ENCODE measurements around the gene NUDT14.

Gene NUDT14

DNA sequence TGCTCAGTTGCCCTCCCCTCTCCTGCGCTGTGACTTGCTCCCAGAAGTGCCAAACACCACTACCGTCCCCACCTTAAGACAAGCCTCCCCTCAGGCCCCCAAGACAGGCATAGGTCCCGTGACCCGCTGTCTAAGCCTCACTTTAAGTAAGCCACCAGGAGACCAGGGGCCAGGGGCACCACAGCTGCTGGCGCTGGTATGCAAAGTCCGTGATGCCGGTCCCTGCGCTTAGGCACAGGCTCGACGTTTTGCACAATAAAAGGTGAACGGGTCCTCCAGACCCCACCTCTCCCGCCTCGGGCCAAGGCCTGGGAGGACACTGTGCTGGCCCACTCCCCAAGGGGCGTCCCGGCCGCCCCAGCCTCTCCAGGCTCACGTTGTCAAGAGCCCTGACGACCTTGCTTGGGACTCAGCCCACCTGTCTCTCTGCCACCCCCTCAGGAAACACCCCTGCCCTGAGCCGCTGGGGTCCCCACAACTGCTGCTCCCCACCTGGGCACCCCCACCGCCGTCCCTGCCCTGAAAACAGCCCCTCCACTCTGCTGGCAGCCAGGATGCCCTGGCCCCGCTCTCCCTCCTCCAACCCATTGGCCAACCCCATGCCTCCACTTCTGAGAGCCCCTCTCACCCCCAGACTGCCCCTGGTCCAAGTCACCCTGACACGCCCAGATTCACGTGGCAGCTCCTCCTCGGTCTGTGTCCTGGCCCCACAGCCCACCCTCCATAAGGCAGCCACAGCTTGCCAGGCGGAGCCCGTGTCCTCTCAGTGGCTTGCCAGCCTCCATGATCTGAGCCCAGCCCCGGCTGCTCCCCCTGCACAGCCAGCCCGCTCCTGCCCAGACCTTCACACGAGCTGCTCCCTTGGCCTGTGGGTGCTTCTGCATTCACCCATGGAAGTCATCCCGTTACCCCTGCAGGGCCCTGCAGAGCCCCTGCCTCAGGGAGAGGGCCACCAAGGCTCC is 24.4 kb downstream of the NUDT14 start:
- peaks cover 8% of the 10 kb centered on the region for H3K27me3 Mint-ChIP-seq (ENCODE audit: low read depth, poor library complexity)
- no peak for DNase-seq
- TF ChIP-seq, protein P1, sequence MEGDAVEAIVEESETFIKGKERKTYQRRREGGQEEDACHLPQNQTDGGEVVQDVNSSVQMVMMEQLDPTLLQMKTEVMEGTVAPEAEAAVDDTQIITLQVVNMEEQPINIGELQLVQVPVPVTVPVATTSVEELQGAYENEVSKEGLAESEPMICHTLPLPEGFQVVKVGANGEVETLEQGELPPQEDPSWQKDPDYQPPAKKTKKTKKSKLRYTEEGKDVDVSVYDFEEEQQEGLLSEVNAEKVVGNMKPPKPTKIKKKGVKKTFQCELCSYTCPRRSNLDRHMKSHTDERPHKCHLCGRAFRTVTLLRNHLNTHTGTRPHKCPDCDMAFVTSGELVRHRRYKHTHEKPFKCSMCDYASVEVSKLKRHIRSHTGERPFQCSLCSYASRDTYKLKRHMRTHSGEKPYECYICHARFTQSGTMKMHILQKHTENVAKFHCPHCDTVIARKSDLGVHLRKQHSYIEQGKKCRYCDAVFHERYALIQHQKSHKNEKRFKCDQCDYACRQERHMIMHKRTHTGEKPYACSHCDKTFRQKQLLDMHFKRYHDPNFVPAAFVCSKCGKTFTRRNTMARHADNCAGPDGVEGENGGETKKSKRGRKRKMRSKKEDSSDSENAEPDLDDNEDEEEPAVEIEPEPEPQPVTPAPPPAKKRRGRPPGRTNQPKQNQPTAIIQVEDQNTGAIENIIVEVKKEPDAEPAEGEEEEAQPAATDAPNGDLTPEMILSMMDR (IDR thresholded peaks at IDR 0.05), result no peak
- peaks cover 13% of the 10 kb centered on the region for H3K4me1 Mint-ChIP-seq
- no peak overlapping the region for H3K27ac Mint-ChIP-seq
- H3K9me3 Mint-ChIP-seq, result no peaks in the 10 kb centered on the region
- no peak overlapping the region for H3K4me3 Mint-ChIP-seq
- H3K36me3 Mint-ChIP-seq (ENCODE audit: low read depth), result no peaks in the 10 kb centered on the region

DNA sequence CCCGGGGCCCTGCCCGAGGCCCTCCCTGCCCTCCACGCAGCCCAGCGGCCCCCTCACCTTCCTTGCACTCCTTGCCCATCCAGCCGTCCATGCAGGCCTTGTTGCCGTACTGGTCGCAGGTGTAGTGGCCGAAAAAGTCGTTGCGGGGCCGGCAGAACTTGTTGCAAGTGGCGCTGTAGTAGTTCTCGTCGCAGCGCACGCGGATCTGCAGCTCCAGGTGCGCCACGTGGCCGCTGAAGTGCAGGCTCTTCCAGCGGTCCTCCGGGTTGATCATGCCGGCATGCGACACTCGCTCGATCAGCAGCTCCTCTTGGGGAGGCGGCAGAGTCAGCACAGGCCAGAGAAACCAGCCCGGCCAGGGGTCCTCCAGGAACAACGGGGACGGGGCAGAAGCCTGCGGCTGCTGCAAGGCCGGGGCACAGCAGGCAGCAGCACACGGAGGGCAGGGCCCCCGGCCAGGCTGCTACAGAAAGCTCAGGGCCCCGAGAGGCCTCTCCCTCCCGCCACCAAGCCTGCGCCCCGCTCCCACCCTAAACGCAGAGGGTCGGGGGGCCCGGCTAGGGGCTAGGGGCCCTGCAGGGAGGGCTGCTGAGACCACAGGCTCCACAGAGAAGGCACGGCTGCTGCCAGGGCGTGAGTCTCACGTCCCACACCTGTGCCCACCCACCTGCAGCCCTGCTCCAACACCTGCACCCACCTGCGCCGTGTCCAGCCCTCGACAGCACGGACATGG is 25.3 kb downstream of the NUDT14 start:
- Mint-ChIP-seq H3K27ac (no peak overlapping the region), H3K9me3 (no peaks in the 10 kb centered on the region), H3K27me3 (ENCODE audit: low read depth, poor library complexity) (peaks cover 6% of the 10 kb centered on the region), H3K4me3 (no peak overlapping the region), H3K4me1 (peaks cover 13% of the 10 kb centered on the region), H3K36me3 (ENCODE audit: low read depth) (no peaks in the 10 kb centered on the region)
- DNase-seq, result no peak
- TF ChIP-seq, protein P1 (IDR thresholded peaks at IDR 0.05), result no peak

DNA sequence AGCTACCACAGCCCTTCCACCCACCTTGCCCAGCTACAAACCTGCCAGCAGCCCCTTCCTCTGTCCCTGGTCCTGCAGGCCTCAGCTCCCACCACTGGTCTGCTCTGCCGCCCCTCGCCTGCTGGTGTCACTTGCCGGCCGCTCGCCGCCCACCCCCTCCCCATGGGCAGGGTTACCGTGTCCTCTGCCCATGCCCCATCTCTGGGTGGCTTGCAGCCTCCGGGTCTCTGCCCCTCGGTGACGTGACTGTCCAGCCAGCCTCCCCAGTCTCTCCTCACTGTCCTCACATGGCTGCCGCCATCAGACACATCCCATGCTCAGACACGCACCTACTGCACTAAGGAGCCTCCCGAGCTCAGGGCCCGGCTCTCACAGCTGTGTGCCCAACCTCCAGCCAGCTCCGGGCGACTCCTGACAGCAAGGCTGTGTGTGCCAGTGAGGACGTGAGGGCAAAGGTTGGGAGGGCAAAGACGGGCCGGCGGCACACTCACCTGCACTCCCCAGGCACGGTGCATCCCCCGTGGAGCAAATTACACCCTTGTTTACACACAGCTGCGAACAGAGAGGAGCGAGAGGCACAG is 26.0 kb downstream of the NUDT14 start:
- Mint-ChIP-seq H3K27ac (no peak overlapping the region), H3K36me3 (ENCODE audit: low read depth) (no peaks in the 10 kb centered on the region), H3K4me1 (peaks cover 13% of the 10 kb centered on the region), H3K27me3 (ENCODE audit: low read depth, poor library complexity) (peaks cover 4% of the 10 kb centered on the region), H3K4me3 (no peak overlapping the region), H3K9me3 (no peaks in the 10 kb centered on the region)
- TF ChIP-seq, protein P1 (IDR thresholded peaks at IDR 0.05), result no peak
- no peak for DNase-seq

DNA sequence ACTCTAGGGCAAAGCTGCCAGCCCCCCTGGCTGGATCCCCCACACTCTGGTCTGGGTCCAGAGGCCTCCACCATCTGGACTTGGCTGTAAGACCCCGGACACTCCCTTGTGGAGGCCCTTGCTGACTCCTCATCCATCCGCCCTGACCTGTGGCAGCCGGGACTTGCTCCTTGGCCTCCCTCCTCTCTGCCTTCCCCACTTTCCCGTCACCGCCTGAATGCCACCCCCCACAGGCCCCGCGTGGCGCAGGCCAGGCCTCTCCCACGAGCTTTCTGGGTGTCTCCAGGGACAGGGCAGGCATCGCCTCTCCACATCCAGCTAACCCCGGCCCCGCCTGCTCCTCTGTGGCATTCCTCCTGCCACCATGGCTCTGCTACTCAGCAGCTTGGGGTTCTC is 26.6 kb downstream of the NUDT14 start:
- Mint-ChIP-seq H3K9me3 (no peaks in the 10 kb centered on the region), H3K36me3 (ENCODE audit: low read depth) (no peaks in the 10 kb centered on the region), H3K4me1 (peaks cover 13% of the 10 kb centered on the region), H3K27me3 (ENCODE audit: low read depth, poor library complexity) (peaks cover 1% of the 10 kb centered on the region), H3K4me3 (no peak overlapping the region), H3K27ac (no peak overlapping the region)
- DNase-seq, result no peak
- TF ChIP-seq, protein P1 (IDR thresholded peaks at IDR 0.05), result no peak

DNA sequence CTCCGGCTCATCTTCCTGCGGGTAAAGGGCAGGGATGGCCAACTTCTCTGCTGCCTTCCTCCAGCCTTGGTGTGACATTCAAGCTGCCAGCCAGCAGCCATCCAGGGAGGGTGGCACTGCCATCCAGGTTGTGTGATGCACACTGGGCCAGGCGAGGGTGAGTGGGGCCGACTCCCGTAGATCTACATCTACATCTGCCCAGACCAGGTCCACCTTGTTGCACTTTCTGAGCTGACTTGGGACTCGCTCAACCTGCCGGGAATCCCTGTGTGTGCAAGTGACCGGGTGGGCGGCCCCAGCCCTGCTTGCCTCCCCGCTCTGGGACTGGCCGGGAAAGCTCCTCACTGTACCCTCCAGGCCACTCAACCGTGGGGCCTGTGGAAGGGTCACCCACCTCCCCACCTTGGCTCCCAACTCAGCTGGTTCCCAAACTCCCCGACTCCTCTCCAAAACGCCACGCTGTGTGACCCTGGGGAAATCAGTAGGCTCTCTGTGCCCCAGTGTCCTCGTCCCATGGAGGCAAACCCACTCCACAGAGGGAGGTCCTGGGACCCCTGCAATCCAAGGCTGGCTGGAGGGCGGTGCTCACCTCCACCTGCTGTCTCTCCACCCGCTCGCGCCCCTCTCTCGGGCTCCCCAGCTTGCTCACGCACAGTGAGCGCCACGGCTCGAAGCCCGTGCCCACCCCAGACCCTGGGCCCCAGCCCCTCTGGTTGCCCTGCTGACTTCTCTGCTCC is 27.2 kb downstream of the NUDT14 start:
- TF ChIP-seq, protein P1 (IDR thresholded peaks at IDR 0.05), result no peak
- H3K4me3 Mint-ChIP-seq, result no peak overlapping the region
- no peaks in the 10 kb centered on the region for H3K36me3 Mint-ChIP-seq (ENCODE audit: low read depth)
- H3K27me3 Mint-ChIP-seq (ENCODE audit: low read depth, poor library complexity), result no peaks in the 10 kb centered on the region
- DNase-seq, result no peak
- no peak overlapping the region for H3K27ac Mint-ChIP-seq
- peaks cover 13% of the 10 kb centered on the region for H3K4me1 Mint-ChIP-seq
- no peaks in the 10 kb centered on the region for H3K9me3 Mint-ChIP-seq
